Body of pancreas (tissue), 4 donors: Measurements from ENCODE around the gene PLCXD3. TPM values are rescaled to one million over a fixed set of nuclear protein-coding genes. Genes with fewer than 3 reads are reported as not detected.
A peak's percentile ranks its signal among the peaks of the same experiment; 100 is the strongest.

Source experiments
- ATAC-seq: fragments of 150-250 bp; one replicate; pipeline ENCODE4 v1.9.1; 2016
- DNase-seq, 4 donors: peaks; one replicate each; pipeline ENCODE4 v3.0.0-alpha.2; 2019
- H3K27ac ChIP-seq, 4 donors: fragments of 200-600 bp; sonication (generic); 1 replicate in 3 of 4; 2 replicates in 1 of 4; pipeline versions ENCODE4 v1.5.1 to v1.6.1; 2016 to 2019; ENCODE audit warnings: mild to moderate bottlenecking in 1 of 4, mixed read lengths in 1 of 4, moderate library complexity in 1 of 4
- H3K27me3 ChIP-seq, 2 donors: fragments of 200-600 bp; sonication (generic); one replicate each; pipeline ENCODE4 v1.6.0; 2016; ENCODE audit warnings: mild to moderate bottlenecking in 1 of 2
- H3K36me3 ChIP-seq, 2 donors: fragments of 200-600 bp; sonication (generic); replicated peaks in 1 of 2; 2 replicates each; pipeline ENCODE4 v1.5.1; 2016; ENCODE audit warnings: low read depth in 2 of 2; ENCODE audit not compliant: insufficient read depth in 1 of 2
- H3K4me1 ChIP-seq: fragments of 200-600 bp; sonication (generic); one replicate; pipeline ENCODE4 v1.6.0; 2016
- H3K4me3 ChIP-seq, 2 donors: fragments of 200-600 bp; sonication (generic); 1 replicate in 1 of 2; 2 replicates in 1 of 2; pipeline ENCODE4 v1.5.1; 2016 to 2019
- H3K9me3 ChIP-seq, 3 donors: fragments of 200-600 bp; sonication (generic); 1 replicate in 2 of 3; 2 replicates in 1 of 3; pipeline ENCODE4 v1.5.1; 2016
- CTCF ChIP-seq, 7 experiments: fragments of 450-650 bp in 4 of 7; fragments of 200-600 bp in 3 of 7; sonication (generic) in 3 of 7; IDR thresholded peaks; one replicate each; pipeline ENCODE4 v1.5.1; 2016 to 2019; ENCODE audit warnings: antibody characterized with exemption in 7 of 7
- POLR2A ChIP-seq, 3 donors: fragments of 450-650 bp; IDR thresholded peaks; one replicate each; pipeline ENCODE4 v1.6.1; 2016; ENCODE audit warnings: antibody characterized with exemption in 3 of 3, mild to moderate bottlenecking in 2 of 3
- WGBS, 2 donors: methylation state at CpG; one replicate each; pipeline ENCODE4 v1.1.5; 2017; 5-methylcytosine and 5-hydroxymethylcytosine counted together
- intact Hi-C: fragments of 100-400 bp; cut with DNase I; formaldehyde crosslinking; loops from one replicate; pipeline ENCODE4 v1.15.1; 2023
- total RNA-seq, 2 donors: library from RNA; depleted of rRNA; stranded (reverse); fragments of >200 nt; gene quantifications; one replicate each; pipeline ENCODE4 v1.1.0, GENCODE V29; 2016

Gene PLCXD3
- total RNA-seq, 2 donors from 2014 or later: 1.6 to 3.9 TPM

- ATAC-seq (no peak), DNase-seq (peak in 1 of 4 donors; percentile 22)
- Histone ChIP-seq H3K27me3 (no peaks in the 10 kb centered on the region), H3K4me1 (peaks cover 42% of the 10 kb centered on the region), H3K4me3 (no peak overlapping the region), H3K36me3 (no peaks in the 10 kb centered on the region), H3K27ac (no peak overlapping the region), H3K9me3 (no peaks in the 10 kb centered on the region)
- no peak for TF ChIP-seq POLR2A (IDR thresholded peaks at IDR 0.05)
- no peak for TF ChIP-seq CTCF (IDR thresholded peaks at IDR 0.05)
- intact Hi-C loops: no loop called here
- WGBS, 2 donors: 80 to 82% methylated on average over 6 of the region's 6 CpGs
These were observed 101.5 kb downstream of the PLCXD3 start for GRCh38 chr5:41408676-41409443.

- no peaks in the 10 kb centered on the region for H3K9me3 ChIP-seq
- ATAC-seq (no peak), DNase-seq (peak in 1 of 4 donors; percentile 8)
- no peaks in the 10 kb centered on the region for H3K36me3 ChIP-seq
- no peaks in the 10 kb centered on the region for H3K27me3 ChIP-seq
- intact Hi-C loops: no loop called here
- peak overlapping the region in 1 of 4 donors; percentile 32 for H3K27ac ChIP-seq
- no peak overlapping the region for H3K4me3 ChIP-seq
- 69 to 95% methylated on average over 1 of the region's 1 CpG for WGBS, 2 donors
- TF ChIP-seq POLR2A (IDR thresholded peaks at IDR 0.05) (no peak), CTCF (IDR thresholded peaks at IDR 0.05) (no peak)
- peaks cover 42% of the 10 kb centered on the region for H3K4me1 ChIP-seq
These were observed 103.5 kb downstream of the PLCXD3 start for GRCh38 chr5:41406936-41407335.

GRCh38 chr5:41406424-41406823, 104.0 kb downstream of the PLCXD3 start:
- ATAC-seq: no peak
- WGBS, 2 donors: 78 to 87% methylated on average over 1 of the region's 1 CpG
- TF ChIP-seq POLR2A (IDR thresholded peaks at IDR 0.05) (no peak), CTCF (IDR thresholded peaks at IDR 0.05) (no peak)
- H3K27ac ChIP-seq: peak overlapping the region in 1 of 4 donors; percentile 32
- intact Hi-C loops: no loop called here
- H3K4me1 ChIP-seq: peaks cover 42% of the 10 kb centered on the region
- no peaks in the 10 kb centered on the region for H3K9me3 ChIP-seq
- H3K4me3 ChIP-seq: no peak overlapping the region
- no peaks in the 10 kb centered on the region for H3K27me3 ChIP-seq
- H3K36me3 ChIP-seq: no peaks in the 10 kb centered on the region
- no peak for DNase-seq

GRCh38 chr5:41404757-41405156, 105.6 kb downstream of the PLCXD3 start:
- H3K36me3 ChIP-seq: no peaks in the 10 kb centered on the region
- DNase-seq (peak in 1 of 4 donors; percentile 25), ATAC-seq (peak; percentile 82)
- H3K4me1 ChIP-seq: peaks cover 40% of the 10 kb centered on the region
- no peaks in the 10 kb centered on the region for H3K9me3 ChIP-seq
- TF ChIP-seq POLR2A (IDR thresholded peaks at IDR 0.05): no peak
- peak overlapping the region in 1 of 4 donors; percentile 39 for H3K27ac ChIP-seq
- no peaks in the 10 kb centered on the region for H3K27me3 ChIP-seq
- H3K4me3 ChIP-seq: no peak overlapping the region
- intact Hi-C loops: no loop called here

GRCh38 chr5:41403846-41404245, 106.6 kb downstream of the PLCXD3 start:
- no peaks in the 10 kb centered on the region for H3K27me3 ChIP-seq
- H3K36me3 ChIP-seq: no peaks in the 10 kb centered on the region
- DNase-seq (no peak), ATAC-seq (no peak)
- H3K4me3 ChIP-seq: no peak overlapping the region
- intact Hi-C loops: no loop called here
- no peak for TF ChIP-seq CTCF (IDR thresholded peaks at IDR 0.05)
- no peak for TF ChIP-seq POLR2A (IDR thresholded peaks at IDR 0.05)
- H3K4me1 ChIP-seq: peaks cover 31% of the 10 kb centered on the region
- no peaks in the 10 kb centered on the region for H3K9me3 ChIP-seq
- no peak overlapping the region for H3K27ac ChIP-seq
- WGBS, 2 donors: 94 to 97% methylated on average over 3 of the region's 3 CpGs
